Muscle of arm (tissue), 12 donors: ENCODE data around the gene KIAA1328. TPM values are rescaled to one million over a fixed set of nuclear protein-coding genes. Genes with fewer than 3 reads are reported as not detected.
A peak's percentile ranks its signal among the peaks of the same experiment; 100 is the strongest.

Experiments used
- DNase-seq: peaks from one replicate; pipeline ENCODE4 v3.0.0-alpha.2; 2013
- polyA plus RNA-seq, 12 donors: library from polyadenylated mRNA; unstranded; fragments of 120-200 nt; gene quantifications; one replicate each; pipeline ENCODE4 v1.2.1, GENCODE V29; 2013; ENCODE audit not compliant: insufficient read length in 12 of 12

Gene KIAA1328
- polyA plus RNA-seq, 12 donors = 4.1 to 13.3 (median 6.5) TPM; not detected in 1

DNA sequence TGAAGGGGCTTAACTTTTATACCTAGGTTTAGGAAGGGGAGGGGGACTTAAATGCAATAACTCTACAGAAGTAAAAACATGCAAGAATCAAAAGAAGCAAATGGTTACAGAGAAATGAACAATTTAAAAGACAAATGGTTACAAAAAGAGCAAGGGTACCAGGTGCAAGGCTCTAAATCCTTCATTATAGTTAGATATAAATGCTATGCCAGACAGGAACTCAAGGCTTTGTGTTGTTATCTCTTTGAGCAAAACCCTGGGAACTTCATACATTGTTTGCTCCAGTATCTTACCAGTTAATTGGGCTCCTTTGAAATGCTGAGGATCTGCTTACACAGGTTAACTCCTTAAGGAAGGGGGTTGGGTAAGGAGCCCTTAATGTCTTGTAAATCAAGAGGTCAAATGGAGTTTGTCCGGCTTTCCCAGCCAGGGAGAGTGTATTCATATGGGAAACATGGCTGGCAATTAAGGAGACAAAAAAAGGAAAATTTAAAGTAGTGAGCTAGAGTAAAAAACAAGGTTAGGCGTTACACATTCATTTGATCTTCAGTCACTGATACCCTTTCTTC, 389.2 kb downstream of the KIAA1328 start:
- DNase-seq = no peak

- no peak for DNase-seq
Measured at GRCh38 chr18:37219257-37219656, 390.3 kb downstream of the KIAA1328 start.

- no peak for DNase-seq
Measured at GRCh38 chr18:37222354-37222998, 393.5 kb downstream of the KIAA1328 start.

- DNase-seq = no peak
Measured at GRCh38 chr18:37222999-37223378, 394.1 kb downstream of the KIAA1328 start.

DNA sequence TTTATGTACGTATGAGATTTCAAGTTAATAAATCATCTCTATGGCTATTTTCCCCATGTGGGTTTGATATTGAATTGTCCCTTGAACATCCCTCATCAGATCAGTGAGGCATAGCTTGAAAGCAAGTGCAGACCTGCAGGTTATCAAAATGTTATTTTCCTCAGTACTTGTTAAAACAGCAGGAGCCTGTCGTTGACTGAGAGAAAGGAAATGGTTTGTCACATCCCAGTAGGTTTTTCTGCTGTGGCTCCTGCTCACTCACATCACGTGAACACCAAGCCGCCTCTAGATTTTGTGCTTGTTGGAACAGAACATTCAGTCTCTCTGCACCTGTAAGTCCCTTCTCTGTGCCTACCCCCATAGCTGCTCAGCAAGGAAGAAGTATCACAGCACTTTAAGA, 396.4 kb downstream of the KIAA1328 start:
- no peak for DNase-seq

DNA sequence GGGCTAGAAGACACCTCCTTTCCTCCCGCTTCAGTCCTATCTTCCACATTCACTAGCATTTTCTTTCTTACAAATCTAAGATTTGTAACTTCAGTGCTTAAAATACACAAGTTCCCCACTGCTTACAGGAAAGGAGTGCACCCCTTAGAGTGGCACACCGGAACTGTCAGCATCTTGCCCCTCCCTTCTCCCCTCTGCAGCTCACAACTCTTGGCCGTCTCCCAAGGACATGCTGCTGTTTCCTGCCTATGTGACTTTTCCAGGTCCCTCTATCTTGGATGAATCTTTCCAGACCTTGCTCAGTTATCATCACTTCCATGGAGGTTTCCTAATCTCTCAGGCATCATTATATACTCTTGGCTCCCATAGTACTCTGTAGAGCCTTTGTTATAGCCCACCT, 401.8 kb downstream of the KIAA1328 start:
- no peak for DNase-seq

- DNase-seq = no peak
Measured at GRCh38 chr18:37231251-37231650, 402.3 kb downstream of the KIAA1328 start.

DNA sequence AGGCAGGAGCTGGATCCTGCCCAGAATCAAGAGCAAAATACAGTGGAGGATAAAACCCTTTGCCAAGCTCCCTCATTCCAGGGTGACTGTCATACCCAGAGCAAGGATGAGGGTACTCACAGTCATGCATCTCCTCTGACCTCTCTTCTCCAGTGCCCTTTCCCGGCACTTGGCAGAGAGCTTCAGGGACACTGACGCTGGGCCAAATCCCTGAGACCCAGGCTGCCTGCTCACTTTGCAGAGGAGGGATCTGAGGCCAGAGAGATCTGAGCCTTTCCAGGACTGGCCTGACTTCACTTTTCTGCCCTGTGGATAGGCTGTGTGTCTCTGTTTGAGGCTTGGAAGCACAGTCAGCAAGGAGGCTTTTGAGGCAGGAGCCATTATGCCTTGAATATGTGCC, 406.7 kb downstream of the KIAA1328 start:
- DNase-seq = no peak

GRCh38 chr18:37238282-37239108, 409.6 kb downstream of the KIAA1328 start:
- no peak for DNase-seq

DNA sequence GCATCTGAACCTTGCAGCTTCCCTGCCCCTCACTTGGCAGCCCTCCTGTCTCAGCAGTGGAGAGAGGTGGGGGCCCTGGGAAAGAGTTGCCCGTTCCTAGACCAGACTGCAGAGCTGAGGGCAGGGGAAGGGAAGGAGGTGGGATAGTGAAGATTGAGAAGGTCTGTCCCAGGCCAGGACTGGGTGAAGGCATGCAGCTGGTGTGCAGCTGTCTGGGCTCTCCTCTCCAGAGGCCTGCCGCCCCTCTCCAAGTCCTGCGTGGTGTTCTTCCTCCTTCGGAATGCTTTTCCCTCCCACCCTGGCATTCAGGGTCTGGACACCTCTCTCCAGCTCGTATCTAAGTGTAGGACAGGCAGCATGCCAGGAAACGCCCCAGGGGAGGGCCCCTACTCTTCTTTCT, 413.2 kb downstream of the KIAA1328 start:
- DNase-seq = no peak

DNA sequence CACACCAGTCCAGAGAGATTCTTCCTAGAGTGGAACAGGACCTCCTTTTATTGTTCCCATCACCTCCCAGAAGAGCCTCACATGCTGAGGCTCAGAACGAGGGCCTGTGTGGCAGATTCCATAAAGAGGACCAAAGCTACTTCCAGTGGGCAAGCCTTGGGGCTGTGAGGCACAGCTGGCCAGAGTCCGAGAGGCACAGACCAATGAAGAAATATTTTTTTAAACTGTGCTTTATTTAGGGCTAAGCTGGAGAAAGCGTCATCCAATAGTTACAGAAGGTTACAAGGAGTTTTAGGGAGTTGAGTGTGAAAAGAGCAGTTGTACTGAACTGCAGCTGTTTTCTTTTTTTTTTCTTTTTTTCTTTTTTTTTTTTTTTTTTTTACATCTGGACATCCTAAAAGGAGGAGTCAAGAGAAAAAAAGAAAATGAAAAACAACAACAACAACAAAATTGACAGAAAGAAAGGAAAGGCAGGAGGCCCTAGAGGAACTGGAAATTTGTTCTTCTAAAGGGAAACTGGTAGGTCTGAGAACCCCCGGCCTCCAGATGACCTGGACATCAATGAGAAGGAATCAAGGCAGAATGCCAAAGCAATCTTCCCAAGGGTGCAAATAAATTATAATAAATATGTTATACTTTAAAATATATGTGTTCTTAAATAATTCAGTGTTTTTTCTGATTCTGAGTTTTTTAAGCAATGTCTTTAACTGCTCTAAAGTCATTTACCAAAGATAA, 414.1 kb downstream of the KIAA1328 start:
- DNase-seq = peak; percentile 25

- DNase-seq = no peak
Measured at GRCh38 chr18:37243741-37244140, 414.8 kb downstream of the KIAA1328 start.

- DNase-seq = no peak
Measured at GRCh38 chr18:37244618-37245017, 415.7 kb downstream of the KIAA1328 start.

GRCh38 chr18:37246779-37247340, 417.9 kb downstream of the KIAA1328 start:
- no peak for DNase-seq

- DNase-seq = no peak
Measured at GRCh38 chr18:37247497-37248161, 418.7 kb downstream of the KIAA1328 start.

GRCh38 chr18:37248281-37248680, 419.4 kb downstream of the KIAA1328 start:
- DNase-seq = no peak

DNA sequence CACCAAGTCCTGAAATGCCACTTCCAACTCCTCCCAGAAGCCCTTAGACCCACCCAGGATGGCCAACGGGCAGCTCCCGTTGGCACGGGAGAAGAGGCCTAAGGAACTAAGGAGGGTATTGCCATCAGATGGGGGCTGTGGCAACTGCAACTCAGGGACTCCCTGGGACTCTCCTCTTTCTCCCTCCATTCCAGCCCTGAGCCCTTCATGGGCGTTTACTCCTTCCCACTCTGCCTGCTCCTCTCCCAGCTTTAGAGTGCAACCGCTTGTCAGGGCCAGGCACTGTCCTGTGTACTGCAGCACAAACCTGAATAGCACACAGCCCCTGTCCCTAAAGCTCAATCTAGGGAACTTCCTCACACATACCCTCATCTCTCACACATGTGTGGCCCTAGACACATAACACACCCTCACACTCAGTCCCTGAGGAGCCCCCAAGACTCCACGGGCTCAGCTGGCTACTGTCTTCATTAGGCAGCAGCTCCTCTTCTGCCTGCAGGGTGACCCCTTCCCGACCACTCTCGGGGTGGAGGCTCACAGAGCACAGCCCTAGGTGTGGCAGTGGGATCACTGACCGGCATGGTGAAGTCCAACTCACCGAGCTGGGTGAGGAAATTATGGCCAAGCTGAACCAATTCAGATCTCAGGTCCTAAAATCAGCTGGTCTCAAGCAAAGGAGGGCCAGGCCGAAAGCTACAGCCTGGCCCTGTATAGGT, 420.4 kb downstream of the KIAA1328 start:
- DNase-seq = no peak

DNA sequence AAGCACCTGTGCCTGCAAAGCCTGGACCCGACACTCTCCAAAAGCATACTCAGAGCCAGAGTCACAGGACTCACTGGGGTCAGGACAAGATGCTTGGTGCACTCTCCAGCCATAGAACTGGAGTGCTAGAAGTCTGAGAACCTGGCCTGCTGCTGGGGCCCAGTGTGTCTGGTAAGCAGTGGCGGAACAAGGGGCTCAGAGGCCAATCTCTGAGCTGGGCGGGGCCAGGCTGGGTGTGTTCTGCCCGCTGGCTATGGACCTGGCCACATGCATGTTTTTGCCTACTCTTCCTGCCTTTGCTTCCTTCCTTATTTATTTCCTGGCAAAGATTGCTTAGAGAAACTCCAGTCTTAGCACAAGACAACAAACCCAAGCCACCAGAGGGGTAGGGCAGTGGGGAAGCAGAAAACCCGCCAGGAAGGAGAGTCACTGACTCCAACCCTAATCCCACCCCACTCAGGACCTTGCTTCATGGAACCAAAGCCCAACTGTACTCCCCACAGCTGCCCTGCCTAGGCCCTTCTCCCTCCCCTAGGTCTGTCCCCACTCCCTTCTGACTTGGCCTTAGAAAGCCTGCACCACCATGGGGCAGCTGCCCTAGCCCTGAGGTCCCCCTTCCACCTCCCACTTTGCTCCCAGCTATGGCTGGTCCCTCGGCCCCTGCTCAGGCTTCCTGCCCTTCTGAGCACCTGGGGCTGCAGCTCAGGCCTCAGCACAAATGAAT, 421.1 kb downstream of the KIAA1328 start:
- DNase-seq = no peak

DNA sequence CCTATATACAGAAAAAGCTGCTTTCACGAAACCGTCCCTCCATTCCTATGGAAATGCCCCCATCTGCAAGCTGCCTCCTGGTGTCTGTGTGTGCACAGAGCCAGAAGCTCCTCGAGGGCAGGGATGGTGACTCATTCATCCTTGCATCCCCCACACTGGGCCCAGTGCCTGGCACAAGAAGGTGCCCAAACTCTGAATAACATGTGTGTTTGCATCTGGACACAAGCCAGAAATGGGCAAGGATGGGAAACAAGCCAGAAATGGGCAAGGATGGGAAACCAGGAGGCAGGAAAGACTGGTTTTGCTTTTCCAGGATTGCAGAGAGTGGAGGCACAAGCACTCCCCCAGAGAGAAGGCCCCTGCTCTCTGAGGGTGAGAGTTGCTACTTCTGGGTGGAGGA, 422.8 kb downstream of the KIAA1328 start:
- DNase-seq = no peak

- DNase-seq = no peak
Measured at GRCh38 chr18:37252342-37252741, 423.4 kb downstream of the KIAA1328 start.
